ENCODE data around the gene FAM156A.
A peak's percentile ranks its signal among the peaks of the same experiment; 100 is the strongest.
"Not testable (repeated sequence)": the region's sequence is repeated elsewhere in the genome, so short reads cannot be mapped to it uniquely, and the experiment has no call there.

Gene FAM156A

GRCh38 chrX:52958961-52959360 is 643 bp upstream of the FAM156A start:
- DNase-seq: not testable (repeated sequence)

GRCh38 chrX:52949884-52950283 is 8.4 kb downstream of the FAM156A start:
- DNase-seq: not testable (repeated sequence)

- DNase-seq: not testable (repeated sequence)
These were observed 9.0 kb downstream of the FAM156A start for GRCh38 chrX:52949325-52949724.

- DNase-seq: not testable (repeated sequence)
These were observed 10.1 kb downstream of the FAM156A start for GRCh38 chrX:52948265-52948664.

- DNase-seq: not testable (repeated sequence)
These were observed 10.8 kb downstream of the FAM156A start for GRCh38 chrX:52947501-52947900.

- DNase-seq: not testable (repeated sequence)
These were observed 12.4 kb downstream of the FAM156A start for GRCh38 chrX:52945838-52946494.

DNA sequence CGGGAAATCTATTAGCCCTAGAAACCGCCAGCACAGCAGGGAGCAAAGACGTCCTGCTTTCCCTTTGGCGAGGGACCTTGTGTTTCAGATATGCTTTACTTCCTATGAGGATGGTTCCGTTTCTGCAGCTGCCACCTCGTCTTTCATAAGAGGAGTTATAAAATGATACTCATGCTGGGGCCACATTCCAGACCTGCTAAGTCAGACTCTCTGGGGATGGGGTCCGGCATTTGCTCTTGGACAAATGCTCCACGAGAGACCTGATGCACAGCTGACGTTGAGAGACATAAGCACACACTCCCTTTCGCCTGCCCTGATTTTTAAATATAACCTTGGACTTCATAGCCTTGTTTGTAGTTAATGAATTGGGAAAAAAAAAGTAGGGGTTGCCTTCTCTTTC is 16.6 kb downstream of the FAM156A start:
- DNase-seq: not testable (repeated sequence)

GRCh38 chrX:52940704-52941103 is 17.6 kb downstream of the FAM156A start:
- DNase-seq: not testable (repeated sequence)

DNA sequence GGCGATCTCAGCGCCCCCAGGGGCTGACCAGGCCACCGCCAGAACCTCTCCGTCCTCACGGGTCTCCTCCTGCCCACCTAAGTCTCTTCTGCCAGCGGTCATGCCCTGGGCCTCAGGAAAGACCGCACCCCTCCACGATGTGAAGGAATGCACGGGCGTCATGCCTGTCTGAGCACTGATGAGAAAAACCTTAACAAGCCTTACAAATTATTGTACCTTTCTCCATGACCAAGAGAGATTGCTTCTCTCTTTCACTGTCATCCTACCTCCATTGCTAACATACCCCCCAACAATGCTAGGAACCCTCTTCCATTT is 22.9 kb downstream of the FAM156A start:
- not testable (repeated sequence) for DNase-seq

DNA sequence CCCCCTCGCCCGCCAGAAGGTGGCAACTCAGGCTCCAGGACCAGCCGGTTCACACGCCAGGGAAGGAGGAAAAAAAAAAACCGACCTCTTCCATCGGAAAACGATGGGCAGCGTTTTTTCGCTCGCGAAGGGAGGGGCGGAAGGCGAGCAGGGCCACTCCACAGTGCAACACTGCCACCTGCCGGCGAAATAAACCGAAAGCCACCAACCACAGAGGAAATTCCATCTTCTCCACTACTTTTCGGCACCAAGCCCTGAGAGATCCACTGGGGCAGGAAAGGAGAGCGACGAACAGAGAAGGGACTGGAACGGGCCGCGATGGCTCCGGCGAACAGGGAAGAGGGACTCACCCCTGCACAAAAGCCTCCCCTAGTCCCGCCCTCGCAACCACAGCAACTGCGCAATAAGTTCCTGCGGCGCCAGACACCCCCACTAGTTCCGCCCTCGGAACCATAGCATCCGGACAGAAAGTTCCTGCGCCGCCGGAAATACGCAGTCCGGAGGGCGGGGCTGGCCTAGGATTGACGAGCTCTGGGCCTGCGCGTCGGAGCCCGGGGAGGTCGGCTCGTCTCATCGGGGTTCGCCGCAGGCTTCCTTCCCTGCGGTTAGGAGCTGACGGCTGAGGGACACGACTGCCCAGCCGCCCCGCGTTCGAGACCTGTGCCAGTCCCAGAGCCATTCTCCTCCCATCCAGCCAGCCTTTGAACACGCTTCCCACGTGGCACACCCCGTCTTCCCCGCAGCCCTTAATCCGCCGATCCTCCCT is 23.4 kb downstream of the FAM156A start:
- peak; percentile 95 for DNase-seq

GRCh38 chrX:52933976-52934703 is 24.2 kb downstream of the FAM156A start:
- no peak for DNase-seq

GRCh38 chrX:52933213-52933612 is 25.1 kb downstream of the FAM156A start:
- DNase-seq: no peak

- DNase-seq: not testable (repeated sequence)
These were observed 28.1 kb downstream of the FAM156A start for GRCh38 chrX:52930214-52930613.

GRCh38 chrX:52923781-52924241 is 34.5 kb downstream of the FAM156A start:
- no peak for DNase-seq

DNA sequence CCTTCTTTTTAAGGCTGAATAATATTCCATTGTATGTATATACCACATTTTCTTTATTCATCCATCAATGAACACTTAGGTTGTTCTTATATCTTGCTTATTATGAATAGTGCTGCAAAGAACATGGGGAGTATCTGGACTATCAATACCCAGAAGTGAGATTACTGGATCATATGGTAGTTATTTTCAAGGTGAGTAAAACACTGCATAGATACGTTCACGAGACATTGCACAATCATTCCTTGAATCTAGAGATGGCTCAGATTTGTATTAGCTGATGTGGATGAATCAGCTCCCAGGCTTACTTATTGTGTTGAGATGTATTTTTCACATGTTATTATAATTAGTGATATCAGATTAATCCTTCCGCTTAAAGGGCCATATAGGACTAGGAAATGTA is 43.6 kb downstream of the FAM156A start:
- not testable (repeated sequence) for DNase-seq

DNA sequence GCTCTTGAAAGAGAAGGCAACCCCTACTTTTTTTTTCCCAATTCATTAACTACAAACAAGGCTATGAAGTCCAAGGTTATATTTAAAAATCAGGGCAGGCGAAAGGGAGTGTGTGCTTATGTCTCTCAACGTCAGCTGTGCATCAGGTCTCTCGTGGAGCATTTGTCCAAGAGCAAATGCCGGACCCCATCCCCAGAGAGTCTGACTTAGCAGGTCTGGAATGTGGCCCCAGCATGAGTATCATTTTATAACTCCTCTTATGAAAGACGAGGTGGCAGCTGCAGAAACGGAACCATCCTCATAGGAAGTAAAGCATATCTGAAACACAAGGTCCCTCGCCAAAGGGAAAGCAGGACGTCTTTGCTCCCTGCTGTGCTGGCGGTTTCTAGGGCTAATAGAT is 44.6 kb downstream of the FAM156A start:
- DNase-seq: not testable (repeated sequence)

DNA sequence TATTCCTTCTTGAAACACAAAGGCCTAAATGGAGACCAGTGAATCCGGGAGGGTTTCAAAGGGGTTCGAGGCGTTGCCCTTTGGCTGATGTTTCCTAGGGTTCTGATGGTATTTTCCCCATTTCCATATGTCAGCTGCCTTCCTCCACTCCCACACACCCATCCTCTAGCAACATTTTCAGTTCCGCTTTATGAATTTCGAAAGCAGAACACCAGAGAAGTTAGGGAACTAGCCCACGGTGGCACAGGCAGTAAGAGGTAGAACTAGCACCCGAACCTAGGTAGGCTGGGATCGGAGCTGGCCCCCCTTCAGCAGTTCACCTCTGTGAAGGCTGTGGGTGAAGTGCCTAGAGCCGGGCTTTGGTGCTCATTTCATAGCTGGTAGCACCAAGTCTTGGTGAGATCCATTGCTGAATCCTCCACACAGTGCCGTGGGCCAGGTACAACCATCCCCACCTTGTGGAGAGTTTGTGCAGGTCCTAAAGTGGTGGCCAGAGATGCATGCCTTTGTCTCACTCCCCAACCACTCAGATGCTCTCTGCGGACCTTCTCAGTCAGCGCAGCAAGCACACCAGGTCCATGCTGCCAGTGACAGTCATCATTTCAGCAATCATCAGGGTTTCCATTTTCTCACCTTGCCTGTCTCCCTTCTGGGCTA is 48.9 kb downstream of the FAM156A start:
- not testable (repeated sequence) for DNase-seq

GRCh38 chrX:52907900-52908299 is 50.4 kb downstream of the FAM156A start:
- DNase-seq: not testable (repeated sequence)

DNA sequence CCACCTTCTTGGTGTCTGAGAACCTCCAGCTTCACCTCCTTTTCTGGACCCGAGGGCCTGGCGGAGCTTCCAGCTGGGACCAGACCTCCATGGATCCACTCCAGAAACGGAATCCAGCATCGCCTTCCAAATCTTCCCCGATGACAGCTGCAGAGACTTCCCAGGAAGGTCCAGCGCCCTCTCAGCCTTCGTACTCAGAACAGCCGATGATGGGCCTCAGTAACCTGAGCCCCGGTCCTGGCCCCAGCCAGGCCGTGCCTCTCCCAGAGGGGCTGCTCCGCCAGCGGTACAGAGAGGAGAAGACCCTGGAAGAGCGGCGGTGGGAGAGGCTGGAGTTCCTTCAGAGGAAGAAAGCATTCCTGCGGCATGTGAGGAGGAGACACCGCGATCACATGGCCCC is 51.2 kb downstream of the FAM156A start:
- not testable (repeated sequence) for DNase-seq

DNA sequence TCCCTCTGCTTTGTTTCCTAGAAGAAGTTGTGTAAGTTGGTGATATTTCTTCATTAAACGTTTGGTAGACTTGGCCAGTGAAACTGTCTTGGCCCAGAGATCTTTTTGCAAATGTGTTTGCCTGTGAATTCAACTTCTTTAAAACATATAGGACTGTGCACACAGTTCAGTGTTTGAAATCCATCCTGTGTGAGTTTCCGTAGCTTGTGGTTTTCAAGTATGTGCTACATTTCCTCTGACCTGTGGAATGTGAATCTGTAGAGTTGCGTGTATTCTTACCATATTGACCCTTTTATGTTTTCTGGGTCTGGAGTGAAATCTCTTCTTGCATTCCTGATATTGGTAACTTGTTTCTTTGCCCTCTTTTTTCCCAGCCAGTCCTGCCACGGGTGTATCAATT is 52.2 kb downstream of the FAM156A start:
- DNase-seq: not testable (repeated sequence)

GRCh38 chrX:52905531-52905930 is 52.8 kb downstream of the FAM156A start:
- not testable (repeated sequence) for DNase-seq

Data from NCI-H1436 (cell line).